NCI-H187 treated with DMSO at 0.1 percent for 48 hours (cell line): Measurements from ENCODE around the gene SERPINA10.
"Not testable (repeated sequence)": the region's sequence is repeated elsewhere in the genome, so short reads cannot be mapped to it uniquely, and the experiment has no call there.

ENCODE experiments used
- DNase-seq: peaks from one replicate; lab custom pipeline; 2025; lab: John Stamatoyannopoulos, UW

The SERPINA10 gene

GRCh38 chr14:94282991-94283723 is 9.9 kb downstream of the SERPINA10 start:
- no peak for DNase-seq

- no peak for DNase-seq
These were observed 14.3 kb downstream of the SERPINA10 start for GRCh38 chr14:94278731-94279130.

- not testable (repeated sequence) for DNase-seq
These were observed 16.0 kb downstream of the SERPINA10 start for GRCh38 chr14:94276898-94277561.

GRCh38 chr14:94269156-94269555 is 23.9 kb downstream of the SERPINA10 start:
- DNase-seq = no peak

- not testable (repeated sequence) for DNase-seq
These were observed 24.5 kb downstream of the SERPINA10 start for GRCh38 chr14:94268582-94268981.

GRCh38 chr14:94267352-94267751 is 25.7 kb downstream of the SERPINA10 start:
- DNase-seq = no peak

- DNase-seq = not testable (repeated sequence)
These were observed 28.9 kb downstream of the SERPINA10 start for GRCh38 chr14:94264195-94264594.

GRCh38 chr14:94244182-94244581 is 48.9 kb downstream of the SERPINA10 start:
- DNase-seq = no peak

- DNase-seq = no peak
These were observed 53.7 kb downstream of the SERPINA10 start for GRCh38 chr14:94239406-94239805.

- no peak for DNase-seq
These were observed 55.1 kb downstream of the SERPINA10 start for GRCh38 chr14:94237983-94238382.

- no peak for DNase-seq
These were observed 56.0 kb downstream of the SERPINA10 start for GRCh38 chr14:94237046-94237445.
